K562 (cell line): Measurements from ENCODE around the gene CUL3.

Source experiments
- CEBPB ChIP-seq: fragments of 450-650 bp; IDR thresholded peaks from 2 replicates; pipeline ENCODE4 v1.6.1; 2016; ENCODE audit warnings: missing genetic modification characterization, missing compliant biosample characterization
- CEBPZ ChIP-seq: fragments of 150-350 bp; IDR thresholded peaks from 2 replicates; pipeline ENCODE4 v1.6.1; 2014; ENCODE audit warnings: low read depth, mild to moderate bottlenecking, low read length, borderline replicate concordance
- CTBP1 ChIP-seq: fragments of 450-650 bp; IDR thresholded peaks from 2 replicates; pipeline ENCODE4 v1.6.1; 2016; ENCODE audit warnings: borderline replicate concordance
- EZH2 ChIP-seq: IDR thresholded peaks from 2 replicates; pipeline ENCODE4 v1.6.1; 2012; ENCODE audit warnings: low read depth, mild to moderate bottlenecking, inconsistent platforms, low read length, borderline replicate concordance
- POLR2A ChIP-seq: fragments of 450-650 bp; conservative IDR thresholded peaks from 2 replicates; pipeline ENCODE4 v1.6.1; 2016
- ZNF407 ChIP-seq: fragments of 450-650 bp; IDR thresholded peaks from 2 replicates; pipeline ENCODE4 v1.6.1; 2016; ENCODE audit warnings: low read depth
- ZNF445 ChIP-seq: fragments of 250-450 bp; sonication (Bioruptor Pico); IDR thresholded peaks from 2 replicates; pipeline ENCODE4 v1.4.0; 2020; ENCODE audit warnings: low read depth, mild to moderate bottlenecking, moderate library complexity

- TF ChIP-seq EZH2: no peak
- no peak for TF ChIP-seq POLR2A
- no peak for TF ChIP-seq ZNF407
- TF ChIP-seq ZNF445 (CRISPR knock-in tag): no peak
- TF ChIP-seq CEBPB (tag): no peak
- no peak for TF ChIP-seq CEBPZ
- no peak for TF ChIP-seq CTBP1
Observed at GRCh38 chr2:224520064-224520463, 65.1 kb downstream of the CUL3 start.
